SK-N-SH (cell line): ENCODE measurements around the gene AHDC1.

Experiments
- CTCF ChIP-seq: fragments of 200-600 bp; sonication (generic); IDR thresholded peaks from 2 replicates; pipeline ENCODE4 v1.6.1; 2017; ENCODE audit warnings: antibody characterized with exemption, mild to moderate bottlenecking, moderate library complexity
- MEF2A ChIP-seq: IDR thresholded peaks from 2 replicates; pipeline ENCODE4 v1.4.0; 2012; ENCODE audit warnings: low read depth, borderline replicate concordance
- POLR2AphosphoS5 ChIP-seq: IDR thresholded peaks from 2 replicates; pipeline ENCODE4 v1.6.1; 2012; ENCODE audit warnings: low read depth, low read length
- REST ChIP-seq: IDR thresholded peaks from 2 replicates; pipeline ENCODE4 v1.6.1; 2012; ENCODE audit warnings: mild to moderate bottlenecking, low read depth, low read length, moderate library complexity
- SMC3 ChIP-seq: IDR thresholded peaks from 2 replicates; pipeline ENCODE4 v1.6.1; 2012; ENCODE audit warnings: low read depth, low read length, improper control_type of control experiment
- TF ChIP-seq, protein P1 (sequence below): IDR thresholded peaks from 2 replicates; pipeline ENCODE4 v1.4.0; 2012; ENCODE audit warnings: low read depth, borderline replicate concordance

DNA sequence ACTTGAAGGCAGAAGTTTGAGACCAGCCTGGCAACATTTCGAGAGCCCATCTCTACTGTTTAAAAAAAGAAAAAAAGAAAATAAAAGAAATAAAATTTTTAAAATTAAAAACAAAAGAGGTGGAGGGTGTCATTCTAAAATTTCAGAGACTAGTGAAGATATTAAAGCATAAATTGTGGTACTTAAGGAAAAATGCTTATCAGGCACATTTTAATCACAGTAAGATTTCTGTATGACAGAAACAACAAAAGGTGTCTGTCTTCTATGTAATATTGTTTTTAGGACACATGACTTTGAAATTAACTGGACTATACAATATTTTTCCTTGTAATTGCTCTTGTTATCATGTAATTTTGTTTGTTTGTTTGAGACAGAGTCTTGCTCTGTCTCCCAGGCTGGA is 118.6 kb downstream of the AHDC1 start:
- TF ChIP-seq CTCF (no peak), SMC3 (no peak), MEF2A (no peak), REST (no peak), POLR2AphosphoS5 (no peak)
- TF ChIP-seq, protein P1, sequence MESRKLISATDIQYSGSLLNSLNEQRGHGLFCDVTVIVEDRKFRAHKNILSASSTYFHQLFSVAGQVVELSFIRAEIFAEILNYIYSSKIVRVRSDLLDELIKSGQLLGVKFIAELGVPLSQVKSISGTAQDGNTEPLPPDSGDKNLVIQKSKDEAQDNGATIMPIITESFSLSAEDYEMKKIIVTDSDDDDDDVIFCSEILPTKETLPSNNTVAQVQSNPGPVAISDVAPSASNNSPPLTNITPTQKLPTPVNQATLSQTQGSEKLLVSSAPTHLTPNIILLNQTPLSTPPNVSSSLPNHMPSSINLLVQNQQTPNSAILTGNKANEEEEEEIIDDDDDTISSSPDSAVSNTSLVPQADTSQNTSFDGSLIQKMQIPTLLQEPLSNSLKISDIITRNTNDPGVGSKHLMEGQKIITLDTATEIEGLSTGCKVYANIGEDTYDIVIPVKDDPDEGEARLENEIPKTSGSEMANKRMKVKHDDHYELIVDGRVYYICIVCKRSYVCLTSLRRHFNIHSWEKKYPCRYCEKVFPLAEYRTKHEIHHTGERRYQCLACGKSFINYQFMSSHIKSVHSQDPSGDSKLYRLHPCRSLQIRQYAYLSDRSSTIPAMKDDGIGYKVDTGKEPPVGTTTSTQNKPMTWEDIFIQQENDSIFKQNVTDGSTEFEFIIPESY: no peak
